NCI-H446 treated with DMSO at 0.1 percent for 48 hours (cell line): ENCODE results near the gene COX14.

Experiments used
- DNase-seq: peaks from one replicate; lab custom pipeline; 2025; lab: John Stamatoyannopoulos, UW

The COX14 gene

GRCh38 chr12:50084775-50085614 lies 27.0 kb upstream of the COX14 start, which contains the start of gene SMARCD1:
Gene SMARCD1, plus strand, starts transcription at chr12:50085342. Its CDS starts 28 bp downstream, at chr12:50085370.
- DNase-seq, result peak; percentile 94

DNA sequence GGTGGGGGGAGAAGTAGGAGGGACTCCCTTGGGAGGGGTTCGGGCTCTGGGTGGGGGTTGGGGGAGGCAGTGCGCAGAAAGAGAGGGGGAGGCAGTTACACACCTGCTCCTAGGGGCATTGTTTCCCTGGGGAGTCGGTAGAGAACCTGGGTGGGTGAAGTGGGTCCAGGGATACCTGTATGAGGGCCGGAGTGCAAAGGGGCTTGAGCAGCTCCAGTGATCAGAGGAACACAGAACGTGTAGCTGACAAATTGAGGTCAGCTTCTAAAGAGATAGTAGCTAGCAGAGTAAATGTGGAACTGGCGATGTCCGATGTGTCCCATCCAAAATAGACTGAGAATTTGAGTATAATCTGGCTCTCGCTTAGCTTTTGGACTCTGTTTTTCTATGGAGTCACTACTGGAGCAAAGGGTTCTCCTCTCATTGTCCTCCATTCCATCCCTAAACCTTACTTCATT lies 26.4 kb upstream of the COX14 start:
- no peak for DNase-seq

- no peak for DNase-seq
These were observed 25.9 kb upstream of the COX14 start for GRCh38 chr12:50086148-50086547.

GRCh38 chr12:50087151-50087550 lies 24.9 kb upstream of the COX14 start:
- no peak for DNase-seq

DNA sequence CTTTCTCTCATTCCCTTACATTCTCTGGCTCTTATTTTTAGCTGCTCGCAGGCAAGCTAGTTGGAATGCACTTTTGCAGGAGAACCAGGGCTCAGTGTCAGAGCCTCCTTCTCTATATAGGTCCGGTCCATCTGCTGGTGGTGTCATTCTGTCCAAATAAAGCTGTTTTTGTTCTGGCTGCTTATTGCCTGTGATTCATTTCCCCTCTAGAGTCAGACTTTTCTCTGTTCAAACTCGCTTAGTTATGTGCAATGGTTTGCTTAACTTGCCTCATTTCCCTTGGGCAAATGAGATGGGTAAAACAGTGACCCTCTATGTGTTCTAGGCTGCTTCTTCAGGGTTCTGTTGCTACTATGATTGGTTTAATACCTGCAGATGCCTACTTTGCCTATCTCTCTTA lies 24.0 kb upstream of the COX14 start:
- DNase-seq, result no peak

DNA sequence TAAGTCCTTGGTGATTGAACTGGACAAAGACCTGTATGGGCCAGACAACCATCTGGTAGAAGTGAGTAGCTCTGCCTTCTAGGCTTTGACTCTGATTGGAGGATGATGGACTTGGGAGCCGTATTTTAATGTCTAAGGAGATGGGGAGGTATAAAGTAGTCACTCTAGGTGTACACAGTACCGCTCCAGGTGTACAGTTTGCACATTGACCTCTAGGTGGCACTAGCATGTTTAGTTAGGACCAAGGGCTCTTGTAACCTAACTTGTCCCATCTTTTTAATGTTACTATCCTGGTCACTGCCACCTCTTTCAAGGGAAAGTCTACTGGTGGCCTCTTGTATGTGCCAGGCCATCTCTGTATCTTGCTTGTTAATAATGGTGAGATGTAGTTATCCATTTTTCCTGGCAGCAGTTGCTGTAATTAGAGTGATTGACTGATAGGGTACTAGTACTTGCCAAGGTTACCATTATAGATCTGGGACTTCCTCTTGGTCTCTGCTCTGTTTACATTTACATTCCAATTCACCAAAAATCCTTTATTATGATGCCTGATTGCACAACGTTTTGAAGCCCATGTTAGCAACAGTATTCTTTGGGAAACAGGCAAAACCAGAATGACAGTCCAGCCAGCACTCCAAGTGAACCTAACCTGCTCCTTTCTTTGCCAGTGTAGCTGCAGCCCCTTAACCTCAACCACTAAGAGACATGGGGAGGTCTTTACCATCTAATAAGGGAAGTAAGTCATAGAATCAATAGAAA lies 23.3 kb upstream of the COX14 start:
- DNase-seq, result no peak

GRCh38 chr12:50089730-50090129 lies 22.3 kb upstream of the COX14 start:
- no peak for DNase-seq

DNA sequence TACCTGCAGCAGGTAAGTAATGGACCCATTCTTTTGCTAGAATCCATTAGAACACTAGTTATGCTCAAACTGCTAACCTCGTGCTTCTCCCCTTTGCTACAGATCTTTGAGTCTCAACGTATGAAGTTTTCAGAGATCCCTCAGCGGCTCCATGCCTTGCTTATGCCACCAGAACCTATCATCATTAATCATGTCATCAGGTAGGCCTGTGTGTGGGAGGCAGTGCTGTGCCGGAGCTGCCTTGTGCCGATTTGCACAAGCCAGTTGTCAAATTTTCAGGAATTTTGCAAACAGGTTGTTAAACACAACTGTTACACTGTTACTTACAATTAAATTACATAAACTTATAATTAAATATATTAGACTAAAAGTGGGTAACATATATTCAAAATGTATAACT lies 21.6 kb upstream of the COX14 start:
- no peak for DNase-seq

- no peak for DNase-seq
These were observed 14.1 kb upstream of the COX14 start for GRCh38 chr12:50097952-50098351.

- no peak for DNase-seq
These were observed 12.6 kb upstream of the COX14 start for GRCh38 chr12:50099302-50100008.

DNA sequence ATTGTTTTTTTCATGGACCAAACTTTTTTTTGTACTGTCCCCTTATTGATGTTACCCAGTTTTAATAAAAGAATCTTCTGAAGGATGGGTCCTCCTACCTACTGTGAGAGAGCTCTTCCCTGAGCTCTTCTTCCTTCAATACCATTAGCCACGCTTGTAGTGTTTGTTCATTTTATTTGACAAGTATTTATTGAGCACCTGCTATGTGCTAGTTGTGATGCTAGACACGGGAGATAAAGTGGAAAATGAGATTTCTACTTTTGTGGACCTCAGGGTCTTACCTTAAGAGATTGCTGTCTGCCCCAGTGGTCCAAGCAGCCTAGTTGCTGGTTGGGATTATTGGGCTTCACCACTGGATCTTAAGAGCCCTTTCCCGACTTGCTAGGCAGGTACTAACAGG lies 11.5 kb upstream of the COX14 start:
- DNase-seq, result no peak

DNA sequence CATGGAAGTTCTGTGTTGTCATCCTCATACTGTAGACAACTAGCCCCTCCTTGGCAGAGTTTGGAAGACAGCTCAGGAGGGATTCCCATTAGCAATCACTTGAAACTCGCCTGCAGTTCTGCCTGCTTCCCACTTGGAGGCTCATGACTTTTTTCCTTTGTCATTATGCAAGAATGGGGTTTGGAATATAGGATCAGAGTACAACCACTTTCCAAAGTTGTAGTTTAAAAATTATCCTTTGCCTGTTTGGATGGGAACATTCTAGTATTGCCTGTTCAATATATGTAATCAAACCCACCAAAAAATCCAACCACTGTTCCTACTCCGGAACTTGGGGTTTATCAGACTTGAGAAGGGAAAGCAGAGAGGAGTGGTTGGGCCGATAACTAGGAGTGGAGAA lies 10.4 kb upstream of the COX14 start:
- no peak for DNase-seq

DNA sequence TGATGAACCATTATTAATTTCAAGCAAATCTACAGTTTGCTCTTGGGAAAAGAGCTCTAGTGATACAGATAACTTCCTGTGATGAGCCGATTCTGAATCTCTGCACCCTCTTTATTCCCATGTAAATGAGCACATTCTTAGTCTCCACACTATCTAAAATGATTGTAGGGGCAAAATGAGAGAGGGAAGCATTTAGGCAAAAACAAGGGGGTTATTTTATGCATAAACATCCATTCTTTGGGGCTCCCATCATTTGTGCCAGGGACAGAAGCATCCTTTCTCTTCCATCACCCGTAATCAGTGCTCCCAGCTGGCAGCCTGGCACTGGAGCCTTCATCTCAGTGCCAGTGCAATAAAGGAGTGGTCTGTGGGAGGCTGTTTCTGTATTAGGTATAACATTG lies 9.9 kb upstream of the COX14 start:
- DNase-seq, result no peak

DNA sequence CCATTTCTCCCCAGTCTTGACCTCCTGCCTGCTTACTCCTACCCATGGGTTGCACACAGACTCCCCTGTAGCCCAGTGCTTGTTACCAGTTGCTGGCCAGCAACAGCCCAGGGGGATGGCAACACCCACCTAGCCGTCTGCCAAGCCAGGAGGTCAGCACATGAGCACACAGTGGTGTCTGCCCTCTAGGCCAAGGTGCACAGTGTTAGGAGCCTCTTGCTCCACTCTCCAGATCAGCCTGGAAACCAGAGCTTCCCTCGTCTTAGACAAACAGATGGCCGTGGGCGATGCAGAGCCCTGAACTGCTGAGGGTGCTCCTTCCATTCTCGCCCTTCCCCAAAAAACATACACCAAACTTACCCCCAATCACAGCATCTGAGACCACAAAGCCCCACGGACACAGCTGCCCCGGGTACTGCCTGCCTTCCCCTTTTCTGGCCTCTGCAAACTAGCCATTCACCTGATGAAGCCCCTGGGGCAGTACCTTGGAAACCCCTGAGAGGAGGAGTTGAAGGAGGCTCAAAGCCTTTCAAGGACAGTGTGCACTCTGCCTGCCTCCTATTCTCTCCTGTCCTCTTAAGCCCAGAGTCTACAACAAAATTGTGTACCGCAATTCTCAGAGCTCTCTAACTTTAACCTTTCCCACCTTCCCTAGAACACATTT lies 9.3 kb upstream of the COX14 start:
- no peak for DNase-seq

DNA sequence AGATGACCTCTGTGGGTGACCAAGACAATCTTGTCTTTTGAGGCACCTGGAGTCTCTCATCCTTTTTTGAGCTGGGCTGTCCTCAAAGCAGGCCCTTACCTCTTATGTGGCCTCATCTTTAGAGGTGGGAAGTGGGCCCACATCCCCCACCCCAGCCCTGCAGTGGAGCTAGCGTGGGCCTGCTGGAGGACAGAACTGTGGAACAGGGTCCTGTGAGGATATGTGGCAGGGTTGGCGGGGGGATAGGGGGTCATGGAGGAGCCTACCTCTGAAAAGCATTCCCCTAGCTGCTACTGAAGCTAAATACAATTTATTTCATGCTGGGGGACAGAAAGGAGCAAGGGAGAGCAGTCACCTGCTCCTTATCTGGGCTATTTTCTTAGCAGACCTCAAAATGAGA lies 8.7 kb upstream of the COX14 start:
- no peak for DNase-seq

- no peak for DNase-seq
These were observed 8.2 kb upstream of the COX14 start, which contains the start of gene GPD1 for GRCh38 chr12:50103767-50104321. Gene GPD1, plus strand, starts transcription at chr12:50104008. Its CDS starts 43 bp downstream, at chr12:50104051.

GRCh38 chr12:50104417-50105366 lies 7.3 kb upstream of the COX14 start:
- DNase-seq, result no peak

GRCh38 chr12:50105913-50106450 lies 6.1 kb upstream of the COX14 start:
- DNase-seq, result no peak

- no peak for DNase-seq
These were observed 5.1 kb upstream of the COX14 start for GRCh38 chr12:50106907-50107306.
